Activated T-helper 17 cell treated with anti-CD3 and anti-CD28 coated beads, Interleukin-2, amount 50 U/mL, for 72 hours (primary cell): ENCODE data around the gene GHITM. TPM values are rescaled to one million over a fixed set of nuclear protein-coding genes. Genes with fewer than 3 reads are reported as not detected.

ENCODE experiments used
- ATAC-seq: fragments of 150-1000 bp; cut with Tn5 transposase; replicated peaks from 2 replicates; pipeline ENCODE4 v1.10.0; 2021; ENCODE audit warnings: mild to moderate bottlenecking, moderate library complexity
- H3K27ac Mint-ChIP-seq: one replicate; pipeline ENCODE4 v1.8.0; 2022; ENCODE audit warnings: mixed read lengths
- H3K27me3 Mint-ChIP-seq: one replicate; pipeline ENCODE4 v1.8.0; 2022; ENCODE audit warnings: mixed read lengths
- H3K36me3 Mint-ChIP-seq: one replicate; pipeline ENCODE4 v1.8.0; 2022; ENCODE audit warnings: low read depth, mild to moderate bottlenecking, mixed read lengths
- H3K4me1 Mint-ChIP-seq: one replicate; pipeline ENCODE4 v1.8.0; 2022; ENCODE audit warnings: mixed read lengths
- H3K4me3 Mint-ChIP-seq: one replicate; pipeline ENCODE4 v1.8.0; 2022; ENCODE audit warnings: mild to moderate bottlenecking, mixed read lengths
- H3K9me3 Mint-ChIP-seq: one replicate; pipeline ENCODE4 v1.8.0; 2022; ENCODE audit warnings: mixed read lengths
- total RNA-seq, 2 donors: library from RNA; stranded (reverse); gene quantifications; one replicate each; pipeline ENCODE4 v1.2.3, GENCODE V29; 2022

GHITM gene
- total RNA-seq, 2 donors from 2014 or later: 117 to 179 TPM

- Mint-ChIP-seq H3K4me1 (peaks cover 6% of the 10 kb centered on the region), H3K36me3 (no peaks in the 10 kb centered on the region), H3K4me3 (no peak overlapping the region), H3K9me3 (no peaks in the 10 kb centered on the region), H3K27me3 (peaks cover 37% of the 10 kb centered on the region), H3K27ac (no peak overlapping the region)
- no peak for ATAC-seq
Observed at GRCh38 chr10:84195044-84195830, 55.9 kb downstream of the GHITM start.

- Mint-ChIP-seq H3K27ac (no peak overlapping the region), H3K27me3 (peaks cover 37% of the 10 kb centered on the region), H3K4me3 (no peak overlapping the region), H3K36me3 (no peaks in the 10 kb centered on the region), H3K9me3 (no peaks in the 10 kb centered on the region), H3K4me1 (peaks cover 5% of the 10 kb centered on the region)
- no peak for ATAC-seq
Observed at GRCh38 chr10:84196083-84196482, 56.8 kb downstream of the GHITM start.

- no peak overlapping the region for H3K4me3 Mint-ChIP-seq
- no peaks in the 10 kb centered on the region for H3K9me3 Mint-ChIP-seq
- H3K27ac Mint-ChIP-seq: no peak overlapping the region
- ATAC-seq: no peak
- H3K36me3 Mint-ChIP-seq: no peaks in the 10 kb centered on the region
- H3K27me3 Mint-ChIP-seq: peaks cover 36% of the 10 kb centered on the region
- no peaks in the 10 kb centered on the region for H3K4me1 Mint-ChIP-seq
Observed at GRCh38 chr10:84196941-84197340, 57.6 kb downstream of the GHITM start.

GRCh38 chr10:84197643-84198042 is 58.3 kb downstream of the GHITM start:
- Mint-ChIP-seq H3K27ac (no peak overlapping the region), H3K9me3 (no peaks in the 10 kb centered on the region), H3K4me3 (no peak overlapping the region), H3K36me3 (no peaks in the 10 kb centered on the region), H3K27me3 (peaks cover 32% of the 10 kb centered on the region), H3K4me1 (no peaks in the 10 kb centered on the region)
- ATAC-seq: no peak

GRCh38 chr10:84198206-84198915 is 59.1 kb downstream of the GHITM start:
- Mint-ChIP-seq H3K4me3 (no peak overlapping the region), H3K36me3 (no peaks in the 10 kb centered on the region), H3K27ac (no peak overlapping the region), H3K4me1 (no peaks in the 10 kb centered on the region), H3K9me3 (no peaks in the 10 kb centered on the region), H3K27me3 (peaks cover 27% of the 10 kb centered on the region)
- no peak for ATAC-seq

- Mint-ChIP-seq H3K4me1 (no peaks in the 10 kb centered on the region), H3K27ac (no peak overlapping the region)
Observed at GRCh38 chr10:84200537-84201243, 61.4 kb downstream of the GHITM start.

GRCh38 chr10:84201244-84201606 is 61.9 kb downstream of the GHITM start:
- Mint-ChIP-seq H3K9me3 (no peaks in the 10 kb centered on the region), H3K4me1 (no peaks in the 10 kb centered on the region), H3K27me3 (peaks cover 17% of the 10 kb centered on the region), H3K27ac (no peak overlapping the region), H3K36me3 (no peaks in the 10 kb centered on the region), H3K4me3 (no peak overlapping the region)
- no peak for ATAC-seq

More at GRCh38 chr10:84200537-84201243, 61.4 kb downstream of the GHITM start:
- no peaks in the 10 kb centered on the region for H3K36me3 Mint-ChIP-seq
- H3K27me3 Mint-ChIP-seq: peaks cover 21% of the 10 kb centered on the region
- H3K4me3 Mint-ChIP-seq: no peak overlapping the region
- no peaks in the 10 kb centered on the region for H3K9me3 Mint-ChIP-seq
- no peak for ATAC-seq

GRCh38 chr10:84201682-84202081 is 62.4 kb downstream of the GHITM start:
- Mint-ChIP-seq H3K27ac (no peak overlapping the region), H3K4me3 (no peak overlapping the region), H3K4me1 (no peaks in the 10 kb centered on the region), H3K36me3 (no peaks in the 10 kb centered on the region), H3K9me3 (no peaks in the 10 kb centered on the region), H3K27me3 (peaks cover 13% of the 10 kb centered on the region)
- no peak for ATAC-seq

GRCh38 chr10:84202349-84202748 is 63.0 kb downstream of the GHITM start:
- H3K27ac Mint-ChIP-seq: no peak overlapping the region
- no peaks in the 10 kb centered on the region for H3K4me1 Mint-ChIP-seq
- H3K4me3 Mint-ChIP-seq: no peak overlapping the region

More at GRCh38 chr10:84202349-84202748, 63.0 kb downstream of the GHITM start:
- Mint-ChIP-seq H3K27me3 (peaks cover 12% of the 10 kb centered on the region), H3K9me3 (no peaks in the 10 kb centered on the region), H3K36me3 (no peaks in the 10 kb centered on the region)
- ATAC-seq: no peak

Other genes with a start within 250 kb of the GHITM start
- not detected for gene GPR15LG, start 34.3 kb downstream of the GHITM start, total RNA-seq
- gene CDHR1, start 55.0 kb downstream of the GHITM start, total RNA-seq: under 1 TPM; 0.11 TPM
- not detected for gene LRIT2, start 86.0 kb downstream of the GHITM start, total RNA-seq
- gene LRIT1, start 102.0 kb downstream of the GHITM start, total RNA-seq: not detected
- gene RGR, start 105.5 kb downstream of the GHITM start, total RNA-seq: not detected
- gene CCSER2, start 189.1 kb downstream of the GHITM start, total RNA-seq: 100 to 1,000 TPM in 1 of 2 donors, 10 to 100 TPM in 1; 47.5 to 107 TPM